HEK293 (cell line): ENCODE data around the gene OPCML.

ENCODE experiments used
- KLF1 ChIP-seq: fragments of 450-650 bp; formaldehyde crosslinking; IDR thresholded peaks from 2 replicates; pipeline ENCODE4 v1.5.1; 2016; ENCODE audit warnings: missing biosample characterization, missing genetic modification characterization
- REST ChIP-seq: fragments of 450-650 bp; formaldehyde crosslinking; IDR thresholded peaks from 2 replicates; pipeline ENCODE4 v1.5.1; 2016; ENCODE audit warnings: missing biosample characterization, missing genetic modification characterization
- SETDB1 ChIP-seq: IDR thresholded peaks from one replicate; pipeline ENCODE4 v1.6.1; 2017; ENCODE audit warnings: mild to moderate bottlenecking, low read length, moderate library complexity, mixed read lengths; ENCODE audit not compliant: insufficient read length
- ZNF292 ChIP-seq: fragments of 450-650 bp; formaldehyde crosslinking; IDR thresholded peaks from 2 replicates; pipeline ENCODE4 v1.5.1; 2016; ENCODE audit warnings: low read depth, missing biosample characterization, missing genetic modification characterization, borderline replicate concordance
- ZNF341 ChIP-seq: fragments of 450-650 bp; formaldehyde crosslinking; IDR thresholded peaks from 2 replicates; pipeline ENCODE4; 2016; ENCODE audit warnings: low read depth, missing biosample characterization, missing genetic modification characterization
- ZNF514 ChIP-seq: fragments of 450-650 bp; formaldehyde crosslinking; IDR thresholded peaks from 2 replicates; pipeline ENCODE4 v1.5.1; 2016; ENCODE audit warnings: missing biosample characterization, missing genetic modification characterization
- TF ChIP-seq, protein P1 (sequence below): fragments of 450-650 bp; formaldehyde crosslinking; IDR thresholded peaks from 2 replicates; pipeline ENCODE4 v1.5.1; 2016; ENCODE audit warnings: missing biosample characterization, missing genetic modification characterization

DNA sequence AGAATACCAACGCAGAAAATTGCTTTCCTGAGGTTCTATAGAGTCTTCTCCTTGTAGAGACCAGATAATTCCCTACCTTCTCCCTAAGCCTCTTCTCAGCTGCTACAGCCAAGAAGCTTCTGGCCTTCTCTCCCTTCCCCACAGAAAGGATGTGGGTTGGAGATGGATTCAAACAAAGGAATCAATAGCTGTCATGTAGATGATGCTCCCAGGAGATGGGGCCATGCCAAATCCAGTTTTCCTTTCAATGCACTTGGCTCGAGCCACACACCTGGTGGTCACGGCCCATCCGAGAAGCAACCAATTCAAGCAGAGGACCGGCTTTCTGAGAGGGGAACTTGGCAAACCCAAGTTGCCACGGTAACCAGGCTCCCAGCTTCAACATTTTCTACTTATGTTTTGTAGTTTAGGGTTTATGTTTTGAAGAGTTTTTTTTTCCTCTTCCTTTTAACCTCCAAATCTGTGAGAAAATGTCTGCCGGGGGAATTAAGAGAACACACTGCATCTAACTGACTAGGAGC lies 31.3 kb upstream of the OPCML start:
- no peak for TF ChIP-seq ZNF341
- TF ChIP-seq SETDB1, result no peak
- TF ChIP-seq, protein P1, sequence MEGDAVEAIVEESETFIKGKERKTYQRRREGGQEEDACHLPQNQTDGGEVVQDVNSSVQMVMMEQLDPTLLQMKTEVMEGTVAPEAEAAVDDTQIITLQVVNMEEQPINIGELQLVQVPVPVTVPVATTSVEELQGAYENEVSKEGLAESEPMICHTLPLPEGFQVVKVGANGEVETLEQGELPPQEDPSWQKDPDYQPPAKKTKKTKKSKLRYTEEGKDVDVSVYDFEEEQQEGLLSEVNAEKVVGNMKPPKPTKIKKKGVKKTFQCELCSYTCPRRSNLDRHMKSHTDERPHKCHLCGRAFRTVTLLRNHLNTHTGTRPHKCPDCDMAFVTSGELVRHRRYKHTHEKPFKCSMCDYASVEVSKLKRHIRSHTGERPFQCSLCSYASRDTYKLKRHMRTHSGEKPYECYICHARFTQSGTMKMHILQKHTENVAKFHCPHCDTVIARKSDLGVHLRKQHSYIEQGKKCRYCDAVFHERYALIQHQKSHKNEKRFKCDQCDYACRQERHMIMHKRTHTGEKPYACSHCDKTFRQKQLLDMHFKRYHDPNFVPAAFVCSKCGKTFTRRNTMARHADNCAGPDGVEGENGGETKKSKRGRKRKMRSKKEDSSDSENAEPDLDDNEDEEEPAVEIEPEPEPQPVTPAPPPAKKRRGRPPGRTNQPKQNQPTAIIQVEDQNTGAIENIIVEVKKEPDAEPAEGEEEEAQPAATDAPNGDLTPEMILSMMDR (tag by site-specific recombination), result no peak
- TF ChIP-seq KLF1, result no peak
- TF ChIP-seq ZNF514, result no peak
- no peak for TF ChIP-seq ZNF292
- TF ChIP-seq REST (tag by site-specific recombination), result no peak
